GM19240 (cell line): ENCODE measurements around the gene ASAP2.
"Not testable (repeated sequence)": the region's sequence is repeated elsewhere in the genome, so short reads cannot be mapped to it uniquely, and the experiment has no call there.

Experiments
- DNase-seq: peaks from one replicate; pipeline ENCODE4 v3.0.0; 2011; ENCODE audit warnings: low spot score; ENCODE audit not compliant: insufficient read length

ASAP2 gene

GRCh38 chr2:9377461-9378097 is 171.0 kb downstream of the ASAP2 start:
- no peak for DNase-seq

DNA sequence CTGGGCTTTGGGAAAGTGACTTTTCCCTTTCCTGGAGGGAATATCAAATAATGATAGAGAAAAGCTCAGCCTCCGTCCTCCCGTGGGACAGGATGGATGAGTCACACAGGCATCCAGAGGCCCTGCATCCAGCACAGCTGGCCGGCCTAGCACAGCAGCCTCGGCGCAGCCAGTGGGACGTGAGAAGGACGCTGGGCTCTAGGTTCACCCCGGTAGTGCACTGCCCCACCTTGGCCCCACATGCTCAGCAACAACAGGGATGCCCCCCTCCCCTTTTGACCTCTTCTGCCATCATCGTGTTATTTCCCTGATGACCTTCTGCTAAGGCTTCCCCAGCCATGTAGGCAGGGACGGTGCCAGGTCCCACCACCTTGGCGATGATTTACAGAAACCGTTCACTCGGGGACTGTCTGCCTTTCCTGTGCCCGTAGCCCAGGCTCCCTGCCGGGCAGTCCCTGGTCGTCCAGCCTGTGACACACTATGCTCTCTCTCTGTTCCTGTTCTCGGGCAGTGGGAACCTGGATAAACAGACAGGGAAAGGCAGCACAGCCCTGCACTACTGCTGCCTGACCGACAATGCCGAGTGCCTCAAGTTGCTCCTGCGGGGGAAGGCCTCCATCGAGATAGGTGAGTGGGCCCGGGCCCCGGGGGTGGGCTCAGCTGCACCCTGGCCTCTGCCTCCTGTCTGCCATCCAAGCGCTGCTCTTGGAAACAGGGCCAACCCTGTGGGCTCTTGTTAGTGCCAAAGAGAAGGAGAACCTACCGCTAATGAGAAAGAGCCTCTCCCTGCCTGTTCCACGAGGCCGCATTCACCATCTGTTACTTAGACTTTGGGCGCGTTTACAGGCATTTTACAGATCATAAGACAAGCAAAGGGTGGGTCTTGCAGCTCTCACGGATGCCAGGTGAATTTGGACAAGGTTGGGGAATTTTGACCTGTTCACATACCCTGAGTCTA is 172.1 kb downstream of the ASAP2 start:
- DNase-seq = no peak

DNA sequence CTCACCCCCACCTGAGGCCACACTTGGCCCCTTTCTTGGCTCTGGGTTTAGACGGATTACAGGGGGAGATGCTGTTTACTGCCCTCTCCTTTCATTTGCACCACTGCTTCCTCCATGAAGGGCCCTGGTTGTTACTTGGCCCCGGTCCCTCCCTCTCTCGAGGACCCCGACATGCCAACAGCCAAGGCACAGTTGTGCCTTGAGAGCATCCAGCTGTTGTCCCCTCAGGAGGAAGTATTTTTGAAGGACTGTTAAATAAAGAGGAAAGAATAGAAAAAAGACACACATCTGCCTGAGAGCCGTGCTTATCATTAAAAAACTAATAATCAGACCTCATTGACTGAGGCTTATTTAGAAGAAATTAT is 172.8 kb downstream of the ASAP2 start:
- no peak for DNase-seq

DNA sequence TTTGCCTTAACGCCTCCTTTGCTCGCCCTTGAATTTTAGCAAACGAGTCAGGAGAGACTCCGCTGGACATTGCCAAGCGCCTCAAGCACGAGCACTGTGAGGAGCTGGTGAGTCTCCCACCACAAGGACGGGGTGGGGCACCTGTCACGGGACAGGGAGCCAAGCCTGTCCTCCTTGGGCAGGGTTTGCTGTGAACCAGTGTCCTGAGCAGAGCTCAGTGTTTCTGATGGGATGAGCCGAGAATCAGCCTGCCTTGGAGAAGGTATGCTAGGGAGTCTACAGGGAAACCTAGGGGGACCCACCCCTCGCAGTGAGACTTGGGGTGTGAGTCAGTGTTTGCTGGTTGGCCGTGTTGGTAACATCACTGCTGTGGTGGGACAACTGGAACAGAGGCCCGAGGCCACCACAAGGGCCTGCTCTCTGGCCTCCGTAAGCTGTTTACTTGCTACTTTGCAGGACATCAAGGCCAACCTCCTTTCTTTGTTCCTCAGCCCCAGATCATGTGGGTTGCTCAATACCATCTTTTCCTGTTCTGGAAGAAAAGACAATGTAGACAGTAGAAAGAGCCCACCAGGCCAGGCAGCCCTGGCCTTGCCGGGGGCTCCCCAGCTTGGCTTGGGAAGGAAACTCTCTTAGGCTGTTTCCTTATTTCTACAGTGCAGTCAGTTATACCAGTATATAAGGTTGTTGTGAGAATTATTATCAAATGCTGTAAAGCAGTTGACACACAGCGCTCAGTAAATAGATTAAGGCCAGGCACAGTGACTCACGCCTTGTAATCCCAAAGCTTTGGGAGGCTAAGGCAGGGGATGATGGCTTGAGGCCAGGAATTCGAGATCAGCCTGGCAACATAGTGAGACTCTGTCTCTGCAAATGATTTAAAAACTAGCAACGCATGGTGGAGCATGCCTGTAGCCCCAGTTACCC is 174.4 kb downstream of the ASAP2 start:
- no peak for DNase-seq

DNA sequence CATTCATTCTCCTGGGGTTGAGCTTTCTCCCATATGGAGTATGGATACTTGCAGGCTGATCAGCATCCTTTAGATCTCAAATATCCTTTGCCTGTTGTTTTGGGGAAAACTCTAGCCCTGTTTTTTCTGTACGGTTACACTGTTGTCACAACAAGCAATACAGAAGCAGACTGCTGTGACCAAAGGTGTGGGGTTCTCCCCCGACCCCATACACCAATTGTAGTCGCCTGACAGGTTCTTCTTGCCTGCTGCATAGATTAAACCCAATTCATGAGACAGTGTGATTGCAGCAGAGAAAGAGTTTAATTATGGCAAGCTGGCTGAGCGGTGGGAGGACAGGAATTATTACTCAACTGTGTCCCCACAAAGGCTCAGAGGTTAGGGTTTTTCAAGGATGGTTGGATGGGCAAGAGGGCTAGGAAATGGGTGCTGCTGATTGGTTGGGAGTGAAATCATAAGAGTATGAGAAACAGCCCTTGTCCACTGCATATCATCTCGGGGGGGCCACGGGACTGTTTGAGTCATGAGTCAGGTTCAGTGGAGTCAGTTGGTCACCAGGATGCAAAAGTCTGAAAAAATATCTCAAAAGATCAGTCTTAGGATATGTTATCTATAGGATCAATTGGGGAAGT is 176.1 kb downstream of the ASAP2 start:
- DNase-seq = no peak

DNA sequence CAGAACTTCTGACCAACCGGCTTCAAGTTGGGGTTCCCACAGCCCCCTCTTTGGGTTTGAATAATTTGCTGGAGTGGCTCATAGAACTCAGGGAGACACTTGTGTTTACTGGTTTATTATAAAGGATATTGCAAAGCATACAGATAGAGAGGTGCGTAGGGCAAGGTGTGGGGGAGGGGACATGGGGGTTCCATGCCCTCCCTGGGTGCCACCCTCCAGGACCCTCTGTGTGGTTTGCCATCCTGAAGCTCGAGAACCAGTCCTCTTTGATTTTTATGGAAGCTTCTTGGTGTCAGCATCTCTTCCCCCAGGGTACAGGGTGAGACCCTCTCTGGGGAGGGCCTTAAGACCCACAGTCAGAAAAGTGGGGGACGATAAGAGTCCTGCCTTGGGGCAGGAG is 177.9 kb downstream of the ASAP2 start:
- no peak for DNase-seq

DNA sequence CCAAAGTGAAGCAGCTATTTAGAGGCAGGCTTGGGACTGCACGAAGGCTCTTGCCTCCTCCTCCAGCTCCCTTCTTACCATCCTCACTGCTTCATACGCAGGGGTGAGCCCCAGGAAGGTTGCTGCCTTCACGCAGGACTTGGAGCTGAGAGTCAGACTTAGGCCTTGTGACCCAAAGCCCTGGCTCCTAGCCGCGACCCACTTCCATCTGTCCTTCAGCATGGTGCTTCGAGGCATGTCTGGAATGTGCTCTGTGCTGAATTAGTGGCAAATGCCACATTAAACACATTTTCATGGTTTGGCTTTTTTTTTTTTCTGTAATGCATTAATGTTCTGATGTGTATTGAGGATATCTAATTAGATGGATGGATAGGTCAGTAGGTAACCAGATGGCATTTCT is 179.2 kb downstream of the ASAP2 start:
- DNase-seq = no peak

- DNase-seq = no peak
Observed at GRCh38 chr2:9388199-9388681, 181.6 kb downstream of the ASAP2 start.

GRCh38 chr2:9388950-9389911 is 182.6 kb downstream of the ASAP2 start:
- no peak for DNase-seq

DNA sequence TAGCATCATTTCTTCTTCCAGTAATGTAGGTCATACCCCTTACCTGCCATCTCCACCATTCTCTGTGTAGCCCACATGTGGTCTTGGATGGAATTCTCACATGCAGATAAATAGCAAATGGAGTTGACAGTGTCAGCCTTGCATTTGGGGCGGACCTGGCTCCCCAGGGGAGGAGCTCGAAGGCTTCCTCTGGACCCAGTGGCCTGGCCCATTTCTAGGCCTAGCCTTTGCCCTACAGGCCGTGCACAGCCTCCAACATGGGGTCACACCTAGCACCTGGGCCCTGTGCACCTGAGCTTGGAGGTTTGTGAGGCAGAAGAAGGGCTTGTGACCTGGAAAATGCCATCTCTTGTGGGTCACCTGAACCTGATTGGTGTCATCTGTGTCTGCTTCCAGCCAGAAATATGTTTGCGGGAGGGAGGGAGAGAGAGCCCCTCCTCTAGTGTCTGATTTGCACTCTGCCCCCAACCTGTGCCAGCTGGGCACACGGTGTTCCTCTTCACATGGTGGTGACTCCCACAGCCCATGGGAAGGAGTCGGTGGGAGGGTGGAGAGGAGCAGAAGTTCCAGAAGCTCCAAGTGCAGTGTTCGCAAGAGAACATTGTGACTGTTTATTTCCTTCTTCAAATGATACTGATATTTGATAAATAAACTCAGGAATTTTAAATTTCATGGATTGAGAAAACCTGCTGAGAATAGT is 183.7 kb downstream of the ASAP2 start:
- DNase-seq = no peak

GRCh38 chr2:9390991-9391390 is 184.4 kb downstream of the ASAP2 start:
- no peak for DNase-seq

DNA sequence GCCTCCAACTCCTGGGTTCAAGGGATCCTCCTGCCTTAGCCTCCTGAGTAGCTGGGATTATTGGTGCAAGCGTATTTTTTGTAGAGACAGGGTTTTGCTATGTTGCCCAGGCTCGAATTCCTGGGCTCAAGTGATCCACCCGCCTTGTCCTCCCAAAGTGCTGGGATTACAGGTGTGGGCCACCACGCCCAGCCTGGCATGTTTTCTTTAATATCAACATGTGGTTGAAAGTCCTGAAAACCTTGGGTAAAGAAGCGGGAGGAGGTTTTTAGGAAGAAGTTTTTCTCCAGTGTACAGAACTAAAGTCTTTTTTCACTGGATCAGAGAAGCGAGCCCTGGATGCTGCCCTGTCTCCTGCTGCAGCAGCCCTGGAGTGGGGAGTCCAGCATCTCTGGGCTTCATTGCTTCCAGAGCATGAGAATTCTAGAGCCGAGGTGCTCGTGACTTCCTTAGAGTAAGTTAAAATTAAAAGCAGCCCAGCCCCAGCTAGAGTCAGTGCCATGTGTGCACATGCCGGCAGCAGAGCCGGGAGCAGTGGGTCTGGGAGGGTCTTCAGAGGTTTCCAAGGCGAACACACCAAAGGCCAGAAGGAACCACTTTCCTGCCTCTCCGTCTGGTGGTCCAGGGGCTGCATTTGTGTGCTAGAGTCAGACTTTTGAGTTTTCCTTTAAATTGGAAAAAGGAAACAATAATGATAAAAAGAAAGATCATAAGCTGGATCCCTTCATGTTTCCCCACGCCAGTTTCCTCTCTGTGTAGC is 185.5 kb downstream of the ASAP2 start:
- DNase-seq = no peak

DNA sequence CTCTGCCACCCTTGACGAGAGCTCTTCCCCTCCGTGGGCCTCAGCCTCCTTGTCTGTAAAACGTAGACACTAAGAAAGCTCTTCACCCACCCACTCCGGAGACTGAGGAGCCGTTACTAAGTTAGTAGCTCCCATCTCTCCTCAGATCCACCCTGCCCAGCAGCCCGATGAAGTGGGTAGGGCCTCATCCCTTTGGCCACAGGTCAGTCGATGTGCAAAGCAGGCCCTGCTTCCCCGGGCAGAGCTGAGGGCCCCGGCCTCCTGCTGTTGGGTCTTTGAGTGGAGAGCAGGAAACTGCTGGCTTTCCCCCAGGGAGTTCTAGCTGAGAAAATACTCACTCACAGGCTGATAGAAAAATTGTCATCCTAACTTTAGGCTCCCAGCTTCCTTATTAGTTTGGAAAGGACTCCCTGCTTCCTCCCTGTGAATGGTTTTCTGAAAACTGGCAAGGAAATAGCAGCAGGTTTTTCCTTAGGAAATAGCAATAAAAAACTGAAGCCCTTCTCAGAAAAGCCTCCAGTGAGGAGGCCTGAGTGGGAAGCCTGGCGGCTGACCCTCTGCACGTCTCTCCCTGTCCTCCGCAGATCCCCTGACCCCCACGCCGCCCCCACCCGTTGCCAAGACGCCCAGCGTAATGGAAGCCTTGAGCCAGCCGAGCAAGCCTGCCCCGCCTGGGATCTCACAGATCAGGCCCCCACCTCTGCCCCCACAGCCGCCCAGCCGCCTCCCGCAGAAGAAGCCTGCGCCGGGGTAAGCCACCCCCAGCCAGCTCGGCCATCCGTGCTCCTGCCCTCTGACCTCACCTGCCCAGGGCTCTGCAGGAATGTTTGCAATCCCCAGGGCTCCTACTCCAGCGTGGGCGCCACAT is 186.5 kb downstream of the ASAP2 start:
- DNase-seq = no peak

DNA sequence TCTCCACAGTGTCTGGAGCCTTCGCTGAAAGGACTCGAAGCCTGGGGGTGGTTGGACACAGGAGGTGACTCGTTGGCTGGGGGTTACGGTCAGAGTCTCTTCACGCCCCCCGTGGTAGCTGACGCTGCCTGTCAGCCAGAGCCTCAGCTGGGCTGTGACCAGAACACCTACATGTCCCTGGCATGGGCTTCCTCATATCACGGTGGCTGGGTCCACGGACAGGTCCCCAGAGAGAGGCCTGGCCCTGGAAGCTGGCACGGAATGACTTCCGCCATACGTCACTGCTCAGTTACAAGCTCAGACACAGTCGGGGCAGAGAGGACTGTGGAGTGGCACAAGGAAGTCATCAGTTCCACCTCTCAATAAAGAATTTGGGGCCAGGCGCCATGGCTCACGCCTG is 188.2 kb downstream of the ASAP2 start:
- DNase-seq = no peak

DNA sequence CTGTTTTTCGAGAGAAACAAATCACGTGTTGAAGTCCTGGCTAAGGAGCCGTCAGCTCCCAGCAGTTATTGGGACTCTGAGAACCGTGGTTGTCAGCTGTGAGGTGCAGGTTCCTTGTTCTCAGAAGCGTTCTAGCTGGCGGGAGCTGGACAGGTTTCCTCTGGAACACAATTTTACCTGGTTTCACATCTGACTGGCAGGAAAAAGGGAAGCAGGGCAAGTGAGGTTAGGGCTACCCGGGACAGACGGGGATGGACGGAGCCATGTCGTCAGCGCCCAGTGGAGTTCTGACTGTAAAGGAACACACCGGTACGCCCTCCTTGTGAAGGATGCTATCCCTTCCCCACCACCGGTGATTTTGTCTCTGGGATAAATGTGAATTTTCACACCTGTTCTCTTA is 190.6 kb downstream of the ASAP2 start:
- DNase-seq = no peak

DNA sequence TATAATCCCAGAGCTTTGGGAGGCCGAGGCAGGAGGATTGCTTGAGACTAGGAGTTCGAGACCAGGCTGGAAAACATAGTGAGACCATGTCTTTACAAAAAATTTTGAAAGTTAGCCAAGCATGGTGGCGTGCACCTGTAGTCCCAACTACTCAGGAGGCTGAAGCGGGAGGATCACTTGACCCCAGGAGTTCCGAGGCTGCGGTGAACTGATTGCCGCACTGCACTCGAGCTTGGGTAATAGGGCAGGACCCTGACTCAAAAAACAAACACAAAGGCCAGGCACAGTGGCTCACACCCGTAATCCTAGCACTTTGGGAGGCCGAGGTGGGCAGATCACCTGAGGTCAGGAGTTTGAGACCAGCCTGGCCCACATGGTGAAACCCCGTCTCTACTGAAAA is 191.6 kb downstream of the ASAP2 start:
- DNase-seq = not testable (repeated sequence)

DNA sequence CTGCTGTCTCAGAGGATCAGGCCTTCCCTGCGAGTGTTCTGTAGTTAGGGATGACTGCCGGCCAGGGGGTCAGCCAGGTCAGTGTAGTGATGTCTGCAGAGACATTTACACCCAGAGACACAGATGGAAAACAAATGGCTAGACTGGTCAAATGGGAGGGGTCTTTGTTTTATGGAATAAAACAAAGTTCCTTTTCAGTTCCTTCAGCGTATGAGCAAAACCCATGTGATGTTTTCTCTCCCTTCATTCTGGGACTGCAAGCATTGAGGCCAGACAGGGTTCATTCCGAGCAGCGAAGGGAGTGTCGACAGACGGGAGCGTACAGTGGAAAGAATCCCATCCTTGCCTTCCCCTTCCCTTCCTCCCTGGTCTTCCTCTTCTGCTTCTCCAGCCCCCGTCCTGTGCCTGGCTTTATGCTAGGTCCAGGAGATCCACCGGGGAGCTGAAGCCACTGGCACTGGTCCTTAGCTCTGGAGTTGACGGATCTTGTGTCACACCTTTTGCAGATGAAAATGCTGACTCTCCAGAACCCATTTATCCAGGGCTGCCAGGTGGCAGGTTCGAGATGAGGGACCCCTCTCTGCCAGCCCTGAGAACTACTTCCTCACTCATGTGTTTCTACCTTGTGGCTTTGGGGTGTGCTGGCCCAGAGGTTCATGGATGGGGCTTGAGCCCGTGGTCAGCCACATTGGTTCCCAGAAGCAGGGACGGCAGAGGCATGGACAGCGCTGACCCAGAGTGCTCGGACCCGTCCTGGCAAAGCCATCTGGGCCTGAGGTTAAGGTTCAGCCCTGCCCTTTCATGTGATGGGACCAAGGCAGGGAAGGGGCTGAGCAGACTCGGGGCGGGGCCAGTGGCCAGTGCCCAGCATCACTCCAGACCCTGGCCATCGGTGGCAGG is 192.5 kb downstream of the ASAP2 start:
- DNase-seq = no peak
